HG02610 (cell line): ENCODE data around the gene PAQR4.
"Not testable (repeated sequence)": the region's sequence is repeated elsewhere in the genome, so short reads cannot be mapped to it uniquely, and the experiment has no call there.

Experiments
- ATAC-seq: cut with Tn5 transposase; IDR thresholded peaks from one replicate; pipeline ENCODE4 v1.9.1; 2021; ENCODE audit warnings: mild to moderate bottlenecking, moderate library complexity; ENCODE audit not compliant: unreplicated experiment

PAQR4 gene

DNA sequence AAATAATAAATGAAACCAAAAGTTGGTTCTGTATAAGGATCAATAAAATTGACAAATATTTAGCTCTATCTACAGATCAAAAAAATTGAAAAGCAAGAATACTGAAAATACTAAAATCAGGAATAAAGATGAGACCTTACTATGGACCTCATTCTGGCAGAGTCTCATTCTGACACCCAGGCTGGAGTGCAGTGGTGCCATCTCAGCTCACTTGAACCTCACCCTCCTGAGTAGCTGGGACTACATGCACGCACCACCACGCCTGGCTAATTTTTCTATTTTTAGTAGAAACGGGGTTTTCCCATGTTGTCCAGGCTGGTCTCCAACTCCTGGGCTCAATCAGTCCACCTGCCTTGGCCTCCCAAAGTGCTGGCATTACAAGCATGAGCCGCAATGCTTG, 27.1 kb upstream of the PAQR4 start:
- no peak for ATAC-seq

DNA sequence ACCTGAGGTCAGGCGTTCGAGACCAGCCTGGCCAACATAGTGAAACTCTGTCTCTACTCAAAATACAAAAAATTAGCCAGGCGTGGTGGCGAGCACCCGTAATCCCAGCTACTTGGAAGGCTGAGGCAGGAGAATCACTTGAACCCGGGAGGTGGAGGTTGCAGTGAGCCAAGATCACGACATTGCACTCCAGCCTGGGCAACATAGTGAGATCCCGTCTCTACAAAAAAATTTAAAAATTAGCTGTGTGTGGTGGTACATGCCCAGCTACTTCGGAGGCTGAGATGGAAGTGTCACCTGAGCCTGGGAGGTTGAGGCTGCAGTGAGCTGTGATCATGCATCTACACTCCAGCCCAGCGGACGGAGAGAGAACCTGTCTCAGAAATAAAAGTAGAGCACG, 25.4 kb upstream of the PAQR4 start:
- ATAC-seq: not testable (repeated sequence)

DNA sequence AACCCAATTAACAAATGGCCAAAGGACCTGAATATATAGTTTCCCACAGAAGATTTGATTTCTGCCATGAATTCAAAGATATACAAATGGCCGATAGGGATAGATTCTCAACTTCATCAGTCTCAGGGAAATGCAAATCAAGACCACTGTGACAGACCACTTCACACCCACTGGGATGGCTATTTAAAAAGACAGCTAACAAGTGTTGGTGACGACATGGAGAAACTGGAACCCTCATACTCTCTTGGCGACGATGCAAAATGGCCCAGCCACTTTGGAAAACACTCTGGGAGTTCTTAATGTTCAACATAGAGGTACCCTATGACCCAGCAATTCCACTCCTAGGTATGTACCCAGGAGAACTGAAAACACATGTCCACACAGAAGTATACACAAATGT, 22.5 kb upstream of the PAQR4 start:
- no peak for ATAC-seq

DNA sequence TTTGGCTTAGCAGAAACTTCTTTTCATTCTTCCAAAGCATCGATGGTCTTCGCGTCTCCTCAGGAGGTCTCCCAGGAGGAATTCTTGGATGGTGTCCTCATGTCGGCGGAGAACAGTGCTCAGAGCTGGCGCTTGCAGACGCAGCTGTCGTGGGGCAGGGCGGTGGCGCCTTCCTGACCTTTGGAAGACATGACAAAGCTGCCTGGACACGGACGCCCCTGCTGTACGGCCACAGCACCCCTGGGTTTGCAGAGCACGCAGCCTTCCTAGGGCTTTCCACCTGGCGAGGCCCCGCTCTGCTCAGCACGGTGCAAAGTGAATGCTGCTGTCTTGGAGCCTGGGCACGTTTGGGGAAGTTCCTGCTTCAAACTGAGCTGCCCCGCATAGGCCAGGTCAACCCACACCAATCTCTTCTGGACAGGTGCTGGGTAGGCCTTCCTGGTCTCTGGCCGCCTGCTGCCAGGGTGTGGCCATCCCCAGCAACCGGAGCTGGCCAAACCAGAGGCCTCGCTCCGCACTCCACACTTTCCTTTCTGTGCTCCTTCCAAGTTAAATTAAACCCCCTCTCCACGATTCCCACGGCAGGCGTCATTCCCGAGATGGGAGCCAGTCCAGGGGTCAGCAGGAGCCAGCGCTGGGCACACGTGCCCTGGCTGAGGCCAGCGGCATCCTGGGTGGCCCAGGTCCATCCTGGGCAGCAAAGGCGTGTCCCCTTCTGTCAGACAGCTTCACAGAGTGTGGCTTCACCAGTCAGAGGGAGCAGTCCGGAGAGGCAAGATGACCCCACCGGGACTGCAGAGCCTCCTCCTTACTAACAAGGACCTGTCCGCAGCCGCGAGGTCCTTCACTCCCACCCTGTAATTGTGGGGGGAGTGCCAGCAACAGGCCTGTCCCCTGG, 20.1 kb upstream of the PAQR4 start:
- ATAC-seq: no peak

DNA sequence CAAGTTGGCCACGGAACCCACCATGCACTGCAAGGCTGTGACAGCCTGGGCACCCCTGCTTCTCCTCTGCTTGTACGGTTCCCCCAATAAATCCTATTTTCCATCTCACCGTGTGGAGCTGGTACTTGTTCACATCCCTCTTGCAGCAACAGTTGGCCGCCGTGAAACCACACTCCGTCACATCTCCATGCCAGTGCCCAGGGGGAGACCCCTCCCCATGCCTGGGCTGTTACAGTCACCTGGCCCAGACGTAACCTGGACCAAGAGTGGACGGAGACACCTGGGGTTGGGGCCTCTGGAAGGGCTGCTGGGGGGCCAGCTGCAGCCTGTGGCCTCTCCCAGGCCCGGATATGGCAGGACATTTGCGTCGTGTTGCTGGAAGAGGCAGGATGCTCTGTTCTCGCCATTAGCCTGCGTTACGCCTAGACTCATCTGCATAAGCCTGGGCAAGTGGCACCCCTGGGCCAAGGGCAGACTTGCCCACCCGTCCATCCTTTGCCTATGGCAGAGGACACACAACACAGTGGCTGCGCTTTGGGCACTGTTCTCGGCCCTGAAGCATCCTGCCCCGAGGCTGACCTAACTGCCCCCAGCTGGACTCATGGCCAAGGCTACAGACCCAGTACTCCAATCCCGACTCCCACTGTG, 19.3 kb upstream of the PAQR4 start:
- no peak for ATAC-seq

DNA sequence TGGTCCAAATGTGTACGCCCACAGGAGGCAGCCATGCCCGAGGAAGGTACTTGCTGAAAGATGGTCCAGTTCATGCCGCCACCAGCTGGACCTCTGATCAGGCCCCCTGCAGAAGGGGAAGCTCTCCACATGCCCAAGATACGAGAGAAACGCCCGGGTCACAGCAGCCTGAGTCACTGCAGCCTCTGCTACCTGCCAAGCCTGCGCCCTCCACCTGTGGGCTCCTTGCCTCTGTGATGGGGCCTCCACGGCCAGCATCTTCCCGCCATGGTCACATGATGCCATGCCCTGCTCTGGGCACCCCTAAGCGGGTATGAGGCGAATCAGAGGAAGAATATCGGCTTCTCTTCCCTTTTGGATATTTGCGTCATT, 18.8 kb upstream of the PAQR4 start:
- no peak for ATAC-seq

DNA sequence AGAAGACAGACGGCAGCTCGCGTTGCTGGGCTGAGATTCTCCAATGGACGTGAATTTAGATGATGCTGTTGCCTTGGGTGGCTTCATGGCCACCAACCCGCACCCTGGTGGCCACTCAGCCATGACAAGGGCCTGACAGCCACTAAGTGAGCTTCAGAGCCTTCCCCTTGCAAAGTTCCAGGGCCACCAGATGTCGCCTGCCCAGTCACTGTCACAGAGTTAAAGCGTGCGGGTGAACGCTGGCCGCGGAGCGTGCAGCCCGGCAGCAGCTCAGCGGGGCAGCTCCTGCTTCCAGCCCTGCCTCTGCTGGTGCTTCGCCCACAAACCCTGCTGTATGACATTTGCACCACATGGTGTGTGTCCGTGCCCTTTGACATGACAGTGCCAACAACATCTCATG, 18.4 kb upstream of the PAQR4 start:
- ATAC-seq: no peak

DNA sequence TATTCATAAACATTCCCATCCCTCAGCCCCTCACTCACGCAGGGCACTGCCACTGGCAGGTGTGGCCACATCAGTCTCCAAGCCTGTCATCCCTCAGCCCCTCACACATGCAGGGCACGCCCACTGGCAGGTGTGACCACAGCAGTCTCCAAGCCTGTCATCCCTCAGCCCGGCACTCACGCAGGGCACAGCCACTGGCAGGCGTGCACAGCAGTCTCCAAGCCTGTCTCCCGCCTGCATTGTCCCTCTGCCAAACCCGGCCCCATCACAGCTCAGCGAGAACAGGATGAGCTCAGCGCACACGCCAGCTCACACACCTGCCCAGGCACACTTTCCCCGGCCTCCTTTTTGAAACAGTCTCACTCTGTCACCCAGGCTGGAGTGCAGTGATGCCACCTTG, 16.5 kb upstream of the PAQR4 start:
- no peak for ATAC-seq

DNA sequence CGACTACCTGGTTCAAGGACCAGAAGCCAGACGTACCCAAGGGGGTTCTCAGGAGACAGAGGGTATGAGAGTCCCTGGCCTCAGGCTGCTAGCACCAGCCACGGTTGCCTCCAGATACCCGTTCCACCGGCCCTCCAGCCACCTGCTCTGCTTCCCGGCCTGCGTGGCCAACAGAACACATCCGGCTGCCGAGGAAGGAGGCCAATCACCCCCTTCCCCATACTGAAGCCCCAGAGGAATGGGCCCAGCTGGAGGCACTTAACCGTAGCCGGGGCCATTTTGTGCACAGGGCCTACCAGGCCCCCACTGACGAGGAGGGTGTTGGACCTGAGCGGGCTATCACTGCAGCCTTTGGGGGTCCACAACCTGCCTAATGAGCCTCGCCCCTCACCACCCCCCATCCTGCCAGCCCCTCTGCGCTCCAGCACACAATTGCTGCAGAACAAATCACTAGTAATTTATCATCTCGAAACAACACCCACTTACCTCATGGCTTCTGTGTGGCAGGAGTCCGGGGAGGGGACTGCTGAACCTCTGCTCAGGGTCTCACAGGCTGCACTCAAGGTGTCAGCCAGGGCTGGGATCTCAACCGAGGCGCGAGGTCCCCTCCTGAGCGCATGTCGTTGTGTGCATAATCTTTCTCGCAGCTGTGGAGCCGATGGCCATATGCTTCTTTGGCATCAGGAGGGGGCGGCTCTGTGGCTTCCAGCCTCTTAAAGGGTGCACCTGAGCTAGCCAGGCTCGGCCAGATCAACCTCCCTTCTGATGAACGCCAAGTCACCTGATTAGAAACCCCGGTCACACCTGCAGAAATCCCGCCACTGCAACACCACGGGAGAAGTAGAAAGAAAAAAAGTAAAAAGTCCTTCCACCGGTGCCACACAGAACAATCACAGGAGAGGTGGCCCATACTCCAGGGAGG, 15.2 kb upstream of the PAQR4 start:
- no peak for ATAC-seq

DNA sequence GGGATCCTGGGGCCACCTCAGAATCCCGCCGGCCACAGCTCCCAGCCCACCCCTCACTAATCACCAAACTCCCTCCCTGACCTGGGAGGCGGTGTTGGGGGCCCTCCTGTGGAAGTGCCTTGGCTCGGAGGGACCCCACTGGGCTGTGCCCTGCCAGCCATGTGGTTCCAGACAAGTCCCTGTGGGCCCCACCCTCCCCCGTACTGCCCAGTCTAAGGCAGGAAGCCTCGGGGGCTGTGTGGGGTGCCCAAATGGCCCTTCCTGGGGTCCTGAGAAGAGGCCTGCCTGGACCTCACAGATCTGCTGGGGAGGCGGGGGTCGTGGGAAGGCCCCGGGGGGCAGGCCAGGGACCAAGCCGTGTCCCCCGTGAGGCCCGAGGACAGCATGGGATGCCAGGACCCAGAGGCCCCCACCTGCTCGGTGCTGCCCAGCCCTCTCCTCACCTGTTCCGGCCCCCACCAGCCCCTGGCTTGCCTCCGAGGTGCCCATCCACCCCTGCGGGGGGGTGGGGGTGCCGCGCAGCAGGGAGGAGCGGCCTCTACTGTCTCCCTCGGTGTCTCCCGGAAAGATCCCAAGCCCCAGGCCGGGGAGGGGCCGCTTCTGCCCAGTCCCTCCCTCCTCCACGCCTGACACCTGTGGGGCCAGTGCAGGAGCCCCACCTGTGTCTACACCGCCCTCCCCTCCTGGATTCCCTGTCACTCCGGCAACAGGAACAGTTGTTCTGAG, 14.3 kb upstream of the PAQR4 start:
- ATAC-seq: no peak

DNA sequence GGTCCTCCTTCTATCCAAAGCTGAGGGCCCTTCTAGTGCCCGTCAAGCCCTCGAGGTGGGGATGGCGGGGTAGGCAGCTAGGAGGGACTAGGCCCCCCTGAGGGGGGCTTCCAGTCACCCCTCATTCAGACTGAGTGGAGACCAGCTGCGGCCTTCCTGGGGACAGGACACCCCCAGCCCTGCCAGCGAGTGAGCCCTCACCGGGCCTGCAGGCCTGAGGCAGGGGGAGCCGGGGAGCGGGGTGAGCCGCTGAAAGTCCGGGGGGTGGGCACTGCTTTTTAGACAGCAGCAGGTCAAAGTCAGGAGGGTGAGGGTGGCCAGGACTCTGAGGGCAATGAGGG, 13.7 kb upstream of the PAQR4 start:
- no peak for ATAC-seq

DNA sequence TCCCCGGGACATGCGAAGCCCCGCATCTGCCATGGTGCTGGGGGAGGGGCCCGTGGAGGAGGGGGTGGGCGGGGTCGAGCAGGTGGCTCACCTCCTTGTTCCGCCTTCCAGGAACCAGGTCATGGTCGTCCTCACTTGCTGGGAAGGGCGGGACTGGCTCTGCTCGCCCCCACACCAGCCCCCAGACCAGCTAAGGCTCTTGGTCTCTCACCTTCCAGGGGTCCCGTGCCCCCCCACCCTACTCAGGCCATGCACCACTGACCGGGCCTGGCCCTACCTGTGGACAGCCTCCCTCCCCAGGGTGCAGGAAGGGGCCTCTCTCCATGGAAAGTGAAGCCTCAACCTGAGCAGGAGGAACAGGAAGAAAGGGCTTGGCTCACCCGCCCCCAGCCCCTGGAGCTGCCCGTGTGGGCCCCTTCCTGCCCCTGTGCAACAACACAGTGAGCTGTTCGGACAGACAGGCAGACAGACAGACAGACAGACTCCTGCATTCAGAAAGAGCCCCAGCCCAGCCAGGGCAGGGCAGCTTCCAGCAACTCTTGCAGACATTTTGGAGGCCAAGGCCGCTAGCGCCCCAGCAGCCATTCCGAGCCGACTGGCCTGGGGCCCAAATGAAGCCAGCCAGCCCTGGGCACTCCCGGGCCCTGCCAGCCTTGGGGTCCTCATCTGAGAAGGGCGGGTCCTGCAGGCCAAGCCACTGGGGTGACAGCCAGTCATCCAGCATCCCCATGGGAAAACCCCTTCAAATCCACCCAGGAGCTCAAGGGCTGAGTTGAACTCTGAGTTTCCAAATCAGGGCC, 13.2 kb upstream of the PAQR4 start:
- no peak for ATAC-seq

DNA sequence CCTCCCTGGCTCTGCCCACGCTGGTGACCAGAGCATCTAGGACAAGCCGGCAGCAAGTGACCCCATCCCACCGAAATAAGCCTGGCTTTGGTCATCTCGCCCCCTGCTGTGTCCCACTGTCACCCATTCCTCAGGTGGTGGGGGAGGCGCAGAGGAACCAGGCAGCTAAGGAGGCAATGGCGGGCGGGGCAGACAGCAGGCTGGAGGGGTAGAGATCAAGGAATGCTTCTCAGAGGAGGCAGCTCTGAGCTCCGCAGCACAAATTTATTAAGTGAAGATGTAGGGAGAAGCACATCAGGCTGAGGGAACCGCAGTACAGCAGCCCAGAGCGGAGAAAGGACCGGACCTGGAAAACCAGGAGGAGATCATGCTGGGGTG, 12.6 kb upstream of the PAQR4 start:
- no peak for ATAC-seq

DNA sequence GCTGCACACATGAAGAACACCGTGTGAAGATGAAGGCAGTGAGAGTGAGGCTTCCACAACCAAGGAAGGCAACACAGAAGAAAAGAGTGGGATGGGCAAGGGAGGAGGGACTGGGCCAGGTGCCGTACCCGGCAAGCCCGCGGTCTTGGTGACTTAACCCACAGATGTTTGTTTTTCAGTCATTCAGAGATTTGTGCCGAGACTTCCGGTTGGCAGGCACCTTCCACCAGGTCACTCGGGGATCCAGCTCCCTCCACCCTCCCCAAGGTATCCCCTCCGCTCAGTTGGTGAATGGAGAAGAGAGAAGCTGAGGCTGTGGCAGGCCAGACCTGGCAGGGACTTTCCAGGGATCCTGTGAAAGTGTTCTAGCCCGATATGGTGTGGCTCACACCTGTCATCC, 9.9 kb upstream of the PAQR4 start:
- ATAC-seq: no peak

DNA sequence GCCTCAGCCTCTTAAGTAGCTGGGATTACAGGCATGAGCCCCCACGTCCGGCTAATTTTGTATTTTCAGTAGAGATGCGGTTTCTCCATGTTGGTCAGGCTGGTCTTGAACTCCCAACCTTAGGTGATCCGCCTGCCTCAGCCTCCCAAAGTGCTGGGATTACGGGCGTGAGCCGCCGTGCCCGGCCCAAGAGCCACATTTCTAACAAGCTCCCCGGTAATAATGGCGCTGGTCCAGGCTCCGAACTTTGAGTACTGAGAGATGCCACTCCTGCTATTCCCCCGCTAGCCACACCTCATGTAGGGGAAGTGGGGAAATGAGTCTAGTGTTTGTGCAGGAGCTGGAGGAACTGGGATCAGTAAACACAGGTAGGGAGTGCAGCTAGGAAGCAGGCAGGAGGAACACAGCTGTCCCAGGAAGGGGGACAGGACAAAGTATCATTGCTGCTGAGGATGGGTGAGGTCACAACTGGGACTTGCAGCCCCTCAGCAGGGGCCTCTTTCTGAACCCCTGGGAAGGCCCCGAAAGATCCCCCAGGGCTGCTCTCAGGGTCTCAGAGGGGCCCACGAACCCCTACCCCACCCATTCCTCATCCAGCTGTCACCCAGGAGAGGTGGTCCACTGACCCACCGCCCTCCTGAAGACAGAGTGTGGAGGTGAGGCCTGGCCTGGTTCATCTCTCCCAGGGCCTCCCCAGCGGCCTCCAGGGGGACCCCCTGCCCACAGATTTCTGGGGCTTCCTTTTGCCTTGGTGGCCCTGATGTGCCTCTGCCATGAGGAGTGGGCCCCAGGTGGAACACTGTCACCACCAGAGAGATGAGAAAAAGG, 8.8 kb upstream of the PAQR4 start:
- no peak for ATAC-seq

DNA sequence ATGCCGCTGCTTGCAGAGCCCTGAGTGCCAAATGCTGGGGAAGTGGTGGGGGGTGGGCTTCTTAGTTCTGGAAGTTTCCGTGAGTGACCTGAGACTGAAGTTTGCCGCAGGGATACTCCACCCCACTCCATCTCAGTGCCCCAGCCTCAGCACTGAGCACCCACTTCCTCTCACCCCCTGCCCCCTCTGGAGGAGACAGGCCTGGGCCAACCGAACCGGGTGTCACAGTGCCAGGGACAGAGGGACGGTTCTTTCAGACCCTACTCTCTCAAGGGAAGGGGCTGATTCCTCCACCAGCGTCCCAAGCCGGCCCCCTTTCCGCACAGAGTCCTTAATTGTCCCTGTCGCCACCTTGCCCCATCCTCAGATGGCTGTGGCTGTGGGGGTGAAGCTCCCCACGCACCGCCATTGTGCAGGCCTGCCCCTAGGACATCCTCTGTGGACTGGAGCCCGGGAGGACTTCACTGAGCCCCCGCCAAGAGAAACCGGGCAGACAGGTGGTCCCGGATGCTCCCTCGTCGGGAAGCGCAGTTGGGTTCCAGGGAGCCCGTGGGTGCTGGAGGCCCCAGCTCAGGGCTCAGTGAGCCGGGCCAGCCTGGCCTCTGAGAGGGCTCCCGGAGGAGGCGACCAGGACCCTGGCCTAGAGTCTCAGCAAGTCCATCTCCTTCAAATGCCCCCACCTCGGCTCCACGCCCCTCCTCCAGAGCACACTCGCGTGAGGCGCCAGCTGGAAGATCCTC, 6.6 kb upstream of the PAQR4 start:
- no peak for ATAC-seq

DNA sequence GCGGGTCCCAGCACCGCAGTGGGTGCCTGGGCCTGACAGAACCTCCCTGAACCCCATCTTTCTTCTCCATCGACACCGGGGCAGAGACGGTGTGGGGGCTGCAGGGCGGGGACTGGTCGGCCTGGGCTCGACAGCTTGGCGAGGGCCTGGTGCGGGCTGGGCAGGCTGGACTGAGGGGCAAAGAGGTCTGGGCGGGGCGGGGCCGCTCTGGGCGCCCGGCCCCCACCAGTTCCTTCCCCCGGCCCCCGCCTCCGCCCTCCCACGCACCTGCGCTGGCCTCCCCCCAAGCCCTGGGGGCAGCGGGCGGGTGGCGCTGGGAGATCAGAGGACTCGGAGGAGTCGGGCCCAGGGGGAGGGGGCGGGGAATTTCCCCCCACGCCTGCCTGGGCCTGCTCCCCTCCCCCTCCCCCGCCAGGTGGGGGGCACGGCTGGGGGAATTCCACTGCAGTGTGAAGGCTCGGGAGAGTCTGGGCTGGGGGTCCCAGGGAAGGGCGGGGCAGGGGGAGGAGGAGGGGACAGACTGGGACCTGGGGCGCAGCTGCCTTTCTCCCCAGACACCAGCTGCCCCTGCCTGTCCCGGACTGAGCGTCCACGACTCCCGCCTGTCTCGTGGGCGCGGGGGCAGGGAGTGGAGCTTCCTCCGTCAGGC, 6.0 kb upstream of the PAQR4 start:
- ATAC-seq: no peak
